OCI-LY7 (cell line): ENCODE results near the gene CXCL12. TPM values are rescaled to one million over a fixed set of nuclear protein-coding genes. Genes with fewer than 3 reads are reported as not detected.

Source experiments
- BruUV-seq: library from RNA; stranded (reverse); fragments of 400-500 nt; replicated peaks from 2 replicates; lab custom pipeline; 2021; lab: Mats Ljungman, UMichigan
- CTCF ChIA-PET: fragments of 300-600 bp; sonication (Branson Sonifier 250); formaldehyde crosslinking; loops from one replicate; lab custom pipeline; 2022; ENCODE audit warnings: antibody characterized with exemption; ENCODE audit not compliant: unreplicated experiment; lab: Charles Lee
- POLR2A ChIA-PET: fragments of 300-600 bp; sonication (Branson Sonifier 250); formaldehyde crosslinking; loops from one replicate; lab custom pipeline; 2022; ENCODE audit warnings: antibody characterized with exemption; lab: Charles Lee
- DNase-seq: peaks from one replicate; pipeline ENCODE4 v3.0.0-alpha.2; 2015; ENCODE audit warnings: low spot score
- H2AFZ ChIP-seq: fragments of 200-600 bp; sonication (generic), shearing (Covaris generic); 2 replicates; pipeline ENCODE4 v1.6.1; 2014; ENCODE audit warnings: mild to moderate bottlenecking, antibody characterized with exemption, low read length, moderate library complexity
- H3K27ac ChIP-seq: fragments of 200-600 bp; sonication (generic); 2 replicates; pipeline ENCODE4 v1.5.1; 2014; ENCODE audit warnings: mixed run types, low read depth, mild to moderate bottlenecking, moderate library complexity, low read length, inconsistent platforms; ENCODE audit not compliant: poor library complexity, severe bottlenecking
- H3K36me3 ChIP-seq: fragments of 200-600 bp; sonication (generic); 2 replicates; pipeline ENCODE4 v1.6.1; 2014; ENCODE audit warnings: mild to moderate bottlenecking, antibody characterized with exemption, low read length, moderate library complexity, mixed read lengths; ENCODE audit not compliant: insufficient read depth
- H3K4me1 ChIP-seq: fragments of 200-600 bp; sonication (generic); 2 replicates; pipeline ENCODE4 v1.5.1; 2014; ENCODE audit warnings: mild to moderate bottlenecking, low read length; ENCODE audit not compliant: insufficient read depth, poor library complexity, severe bottlenecking
- H3K4me2 ChIP-seq: fragments of 200-600 bp; sonication (generic); 2 replicates; pipeline ENCODE4 v1.6.1; 2014; ENCODE audit warnings: mild to moderate bottlenecking, low read length
- H3K4me3 ChIP-seq: fragments of 200-600 bp; sonication (generic); 2 replicates; pipeline ENCODE4 v1.5.1; 2014; ENCODE audit warnings: mild to moderate bottlenecking, low read depth, low read length; ENCODE audit not compliant: poor library complexity, severe bottlenecking
- H3K79me2 ChIP-seq: fragments of 200-600 bp; sonication (generic); 2 replicates; pipeline ENCODE4 v1.6.1; 2016; ENCODE audit warnings: low read depth, mild to moderate bottlenecking, low read length, moderate library complexity, mixed read lengths; ENCODE audit not compliant: insufficient read depth
- H3K9me2 ChIP-seq: fragments of 200-600 bp; sonication (generic); 2 replicates; pipeline ENCODE4 v1.6.1; 2016; ENCODE audit warnings: mild to moderate bottlenecking, low read length, mixed read lengths; ENCODE audit not compliant: insufficient read depth
- H3K9me3 ChIP-seq: fragments of 200-600 bp; sonication (generic); 2 replicates; pipeline ENCODE4 v1.6.1; 2014; ENCODE audit warnings: mild to moderate bottlenecking, mixed run types, low read length, mixed read lengths
- H4K20me1 ChIP-seq: fragments of 200-600 bp; sonication (generic); 2 replicates; pipeline ENCODE4 v1.6.1; 2014; ENCODE audit warnings: mild to moderate bottlenecking, antibody characterized with exemption, low read length, moderate library complexity, mixed read lengths; ENCODE audit not compliant: insufficient read depth
- CTCF ChIP-seq: fragments of 200-600 bp; sonication (generic); conservative IDR thresholded peaks from 2 replicates; pipeline ENCODE4 v1.5.1; 2014; ENCODE audit warnings: mild to moderate bottlenecking, antibody characterized with exemption, low read length, moderate library complexity, mixed read lengths
- EZH2phosphoT487 ChIP-seq: fragments of 200-600 bp; sonication (generic); IDR thresholded peaks from 2 replicates; pipeline ENCODE4 v1.6.1; 2018; ENCODE audit warnings: low read depth, borderline replicate concordance, mild to moderate bottlenecking, mixed run types, antibody characterized with exemption, low read length, moderate library complexity, mixed read lengths
- intact Hi-C: fragments of 100-400 bp; cut with micrococcal nuclease; formaldehyde crosslinking; loops from one replicate; pipeline ENCODE4 v1.10.0; 2022; ENCODE audit not compliant: unreplicated experiment
- total RNA-seq, 2 experiments: library from RNA; depleted of rRNA in 1 of 2; stranded (reverse); fragments of >200 nt in 1 of 2; shearing (Covaris generic) in 1 of 2; gene quantifications; 2 replicates each; pipeline ENCODE4 v1.2.3, GENCODE V29; 2014 to 2022

Gene CXCL12
- total RNA-seq, 2 experiments from 2014 or later, result not detected

DNA sequence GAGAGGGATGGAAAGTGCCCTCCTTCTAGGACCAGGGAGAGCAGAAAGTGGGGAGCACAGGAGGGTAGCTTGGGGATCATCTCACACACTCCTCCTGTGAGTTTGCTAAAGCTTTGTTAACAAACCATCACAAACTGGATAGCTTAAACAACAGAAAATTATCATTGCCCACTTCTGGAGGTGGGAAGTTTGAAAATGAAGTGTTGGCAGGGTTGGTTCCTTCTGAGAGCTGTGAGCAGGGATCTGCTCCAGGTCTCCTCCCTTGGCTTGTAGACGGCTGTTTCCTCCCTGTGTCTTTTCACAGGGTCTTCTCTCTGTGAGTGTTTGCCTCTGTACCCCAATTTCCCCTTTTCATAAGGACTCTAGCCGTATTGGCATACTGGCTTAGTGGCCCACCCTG lies 32.0 kb upstream of the CXCL12 start:
- no peak for DNase-seq
- Histone ChIP-seq H3K4me2 (no peak overlapping the region), H3K36me3 (no peaks in the 10 kb centered on the region), H3K4me1 (no peaks in the 10 kb centered on the region), H3K27ac (no peak overlapping the region), H3K4me3 (no peak overlapping the region), H3K9me3 (no peaks in the 10 kb centered on the region), H3K79me2 (no peaks in the 10 kb centered on the region), H3K9me2 (no peaks in the 10 kb centered on the region), H4K20me1 (no peaks in the 10 kb centered on the region), H2AFZ (no peak overlapping the region)
- ChIA-PET POLR2A (no interaction called here), CTCF (no interaction called here)
- intact Hi-C loops, result no loop called here
- BruUV-seq, result no TSS peak
- no peak for TF ChIP-seq EZH2phosphoT487
- no peak for TF ChIP-seq CTCF

- no peaks in the 10 kb centered on the region for H3K36me3 ChIP-seq
- H3K79me2 ChIP-seq, result no peaks in the 10 kb centered on the region
- H2AFZ ChIP-seq, result no peak overlapping the region
- no peak overlapping the region for H3K4me3 ChIP-seq
- H3K9me2 ChIP-seq, result no peaks in the 10 kb centered on the region
- H3K9me3 ChIP-seq, result no peaks in the 10 kb centered on the region
- no peak overlapping the region for H3K27ac ChIP-seq
- H3K4me2 ChIP-seq, result no peak overlapping the region
- BruUV-seq, result no TSS peak
- ChIA-PET POLR2A (no interaction called here), CTCF (no interaction called here)
- TF ChIP-seq CTCF, result no peak
- TF ChIP-seq EZH2phosphoT487, result no peak
- intact Hi-C loops, result no loop called here
- H4K20me1 ChIP-seq, result no peaks in the 10 kb centered on the region
- no peak for DNase-seq
- H3K4me1 ChIP-seq, result no peaks in the 10 kb centered on the region
These were observed 31.3 kb upstream of the CXCL12 start for GRCh38 chr10:44416021-44416771.

DNA sequence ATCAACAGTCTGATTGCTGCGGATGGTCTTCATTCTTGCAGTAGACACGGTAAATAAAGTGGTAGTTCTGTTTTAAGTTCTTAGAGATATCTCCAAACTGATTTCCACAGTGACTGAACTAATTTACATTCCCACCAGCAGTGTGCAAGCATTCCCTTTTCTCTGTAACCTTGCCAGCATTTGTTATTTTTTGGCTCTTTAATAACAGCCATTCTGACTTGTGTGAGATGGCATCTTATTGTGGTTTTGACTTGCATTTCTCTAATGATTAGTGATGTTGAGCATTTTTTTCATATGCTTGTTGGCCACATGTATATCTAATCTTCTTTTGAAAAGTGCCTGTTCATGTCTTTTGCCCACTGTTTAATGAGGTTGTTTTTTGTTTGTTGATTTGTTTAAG lies 30.2 kb upstream of the CXCL12 start:
- Histone ChIP-seq H3K4me3 (no peak overlapping the region), H3K9me3 (no peaks in the 10 kb centered on the region), H3K27ac (no peak overlapping the region), H3K9me2 (no peaks in the 10 kb centered on the region), H3K4me1 (no peaks in the 10 kb centered on the region), H3K4me2 (no peak overlapping the region), H3K79me2 (no peaks in the 10 kb centered on the region), H4K20me1 (no peaks in the 10 kb centered on the region), H2AFZ (no peak overlapping the region), H3K36me3 (no peaks in the 10 kb centered on the region)
- TF ChIP-seq CTCF, result no peak
- TF ChIP-seq EZH2phosphoT487, result no peak
- no peak for DNase-seq
- BruUV-seq, result no TSS peak
- CTCF ChIA-PET, result no interaction called here
- intact Hi-C loops, result no loop called here
- POLR2A ChIA-PET, result no interaction called here
